ENCODE measurements around the gene CLDN8. TPM values are rescaled to one million over a fixed set of nuclear protein-coding genes. Genes with fewer than 3 reads are reported as not detected.

The CLDN8 gene
- total RNA-seq, 4 donors from 2014 or later = not detected

DNA sequence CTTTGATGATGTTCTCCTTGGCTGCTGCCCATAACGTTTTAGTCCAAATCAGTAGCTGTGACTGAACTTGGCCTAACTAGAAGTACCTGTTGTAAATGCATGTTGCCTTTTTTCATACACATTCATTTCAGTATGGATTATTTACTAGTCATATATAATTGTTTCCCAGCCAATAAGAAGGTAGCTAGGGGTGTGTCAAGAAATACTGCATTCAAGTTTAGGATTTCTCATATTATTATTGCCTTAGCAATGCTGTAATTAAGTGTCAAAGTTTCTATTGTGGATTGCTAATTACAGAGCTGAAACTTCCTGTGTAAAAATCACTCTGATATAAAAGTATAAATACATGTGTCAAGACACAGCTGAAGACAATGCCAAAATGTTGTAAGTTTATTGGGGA, 49.2 kb downstream of the CLDN8 start, which contains the start of gene CLDN17:
Gene CLDN17, minus strand, starts transcription at position 101 of the 400 bp plus-strand sequence. CDS start 188 bp downstream, outside the sequence.
- Histone ChIP-seq H3K27me3 (no peaks in the 10 kb centered on the region), H3K27ac (no peak within 1 kb of the TSS), H3K4me1 (no peaks in the 10 kb centered on the region), H3K36me3 (no peaks in the 10 kb centered on the region), H3K4me3 (no peak within 1 kb of the TSS), H3K9me3 (no peaks in the 10 kb centered on the region)
- TF ChIP-seq, protein P1, sequence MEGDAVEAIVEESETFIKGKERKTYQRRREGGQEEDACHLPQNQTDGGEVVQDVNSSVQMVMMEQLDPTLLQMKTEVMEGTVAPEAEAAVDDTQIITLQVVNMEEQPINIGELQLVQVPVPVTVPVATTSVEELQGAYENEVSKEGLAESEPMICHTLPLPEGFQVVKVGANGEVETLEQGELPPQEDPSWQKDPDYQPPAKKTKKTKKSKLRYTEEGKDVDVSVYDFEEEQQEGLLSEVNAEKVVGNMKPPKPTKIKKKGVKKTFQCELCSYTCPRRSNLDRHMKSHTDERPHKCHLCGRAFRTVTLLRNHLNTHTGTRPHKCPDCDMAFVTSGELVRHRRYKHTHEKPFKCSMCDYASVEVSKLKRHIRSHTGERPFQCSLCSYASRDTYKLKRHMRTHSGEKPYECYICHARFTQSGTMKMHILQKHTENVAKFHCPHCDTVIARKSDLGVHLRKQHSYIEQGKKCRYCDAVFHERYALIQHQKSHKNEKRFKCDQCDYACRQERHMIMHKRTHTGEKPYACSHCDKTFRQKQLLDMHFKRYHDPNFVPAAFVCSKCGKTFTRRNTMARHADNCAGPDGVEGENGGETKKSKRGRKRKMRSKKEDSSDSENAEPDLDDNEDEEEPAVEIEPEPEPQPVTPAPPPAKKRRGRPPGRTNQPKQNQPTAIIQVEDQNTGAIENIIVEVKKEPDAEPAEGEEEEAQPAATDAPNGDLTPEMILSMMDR (IDR thresholded peaks at IDR 0.05) = no peak
- TF ChIP-seq EP300 (IDR thresholded peaks at IDR 0.05) = no peak
- no peak for TF ChIP-seq POLR2A (IDR thresholded peaks at IDR 0.05)
- no peak for DNase-seq (ENCODE audit: low spot score in 2 of 2)
- WGBS, 2 donors = 66 to 76% methylated on average over 1 of the region's 1 CpG

DNA sequence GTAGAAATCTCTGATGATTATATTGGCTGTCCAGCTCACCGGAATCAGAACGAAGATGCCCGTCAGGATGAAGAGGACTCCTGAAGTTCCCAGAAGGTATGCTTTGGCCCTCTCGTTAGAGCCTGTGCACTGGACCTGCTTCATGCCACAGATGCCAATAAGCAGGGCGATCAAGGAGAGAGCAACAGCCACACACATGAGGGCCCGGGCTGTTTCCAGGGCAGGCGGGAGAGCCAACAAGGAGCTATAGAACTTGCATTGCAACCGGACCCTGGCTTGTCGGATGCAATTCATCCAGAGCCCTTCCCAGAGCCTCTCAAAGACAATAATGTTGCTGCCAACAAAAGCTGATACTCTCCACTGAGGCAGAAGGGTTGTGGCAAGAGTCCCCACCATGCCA, 49.7 kb downstream of the CLDN8 start:
- Histone ChIP-seq H3K9me3 (no peaks in the 10 kb centered on the region), H3K4me3 (no peak overlapping the region), H3K36me3 (no peaks in the 10 kb centered on the region), H3K4me1 (no peaks in the 10 kb centered on the region), H3K27me3 (no peaks in the 10 kb centered on the region), H3K27ac (no peak overlapping the region)
- no peak for DNase-seq (ENCODE audit: low spot score in 2 of 2)
- no peak for TF ChIP-seq EP300 (IDR thresholded peaks at IDR 0.05)
- TF ChIP-seq POLR2A (IDR thresholded peaks at IDR 0.05) = no peak
- TF ChIP-seq, protein P1 (IDR thresholded peaks at IDR 0.05) = no peak
- WGBS, 2 donors = 96 to 97% methylated on average over 6 to 9 of the region's 9 CpGs

DNA sequence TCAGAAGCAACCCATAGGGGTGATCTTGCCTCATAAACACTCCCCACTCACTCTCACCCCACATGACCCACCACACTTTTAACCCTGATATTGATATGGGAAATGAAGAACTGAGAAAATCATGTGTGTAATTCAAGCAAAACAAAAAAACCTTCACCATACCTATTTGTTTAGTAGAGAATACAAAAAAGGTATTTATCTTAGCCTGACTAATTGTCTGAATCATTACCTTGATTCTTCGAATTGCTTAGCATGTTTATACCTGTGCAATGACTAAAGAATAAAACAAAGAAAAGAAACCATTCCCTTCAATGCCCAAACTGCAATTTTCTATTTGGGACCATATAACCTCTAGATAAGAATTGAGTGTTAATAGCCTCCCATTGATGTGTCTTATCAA, 51.1 kb downstream of the CLDN8 start:
- no peak for DNase-seq (ENCODE audit: low spot score in 2 of 2)
- 85 to 89% methylated on average over 1 of the region's 1 CpG for WGBS, 2 donors
- Histone ChIP-seq H3K27me3 (no peaks in the 10 kb centered on the region), H3K4me3 (no peak overlapping the region), H3K9me3 (no peaks in the 10 kb centered on the region), H3K27ac (no peak overlapping the region), H3K36me3 (no peaks in the 10 kb centered on the region), H3K4me1 (no peaks in the 10 kb centered on the region)
- no peak for TF ChIP-seq EP300 (IDR thresholded peaks at IDR 0.05)
- no peak for TF ChIP-seq POLR2A (IDR thresholded peaks at IDR 0.05)
- TF ChIP-seq, protein P1 (IDR thresholded peaks at IDR 0.05) = no peak

Other genes with a start within 250 kb of the CLDN8 start
- not detected for gene CLDN17, start 49.3 kb downstream of the CLDN8 start, total RNA-seq
- gene KRTAP24-1, start 66.9 kb upstream of the CLDN8 start, total RNA-seq = not detected
- gene KRTAP25-1, start 73.4 kb upstream of the CLDN8 start, total RNA-seq = not detected
- gene KRTAP26-1, start 104.2 kb upstream of the CLDN8 start, total RNA-seq = not detected
- not detected for gene KRTAP27-1, start 121.6 kb upstream of the CLDN8 start, total RNA-seq
- not detected for gene KRTAP23-1, start 132.5 kb upstream of the CLDN8 start, total RNA-seq
- gene KRTAP13-2, start 156.2 kb upstream of the CLDN8 start, total RNA-seq = not detected
- not detected for gene KRTAP13-1, start 179.9 kb upstream of the CLDN8 start, total RNA-seq
- not detected for gene KRTAP13-3, start 209.8 kb upstream of the CLDN8 start, total RNA-seq
- not detected for gene KRTAP13-4, start 214.1 kb upstream of the CLDN8 start, total RNA-seq
- gene KRTAP15-1, start 224.2 kb upstream of the CLDN8 start, total RNA-seq = not detected